GM12865 (cell line): ENCODE results near the gene AGPAT3.

Experiments
- DNase-seq: peaks from one replicate; pipeline ENCODE4 v3.0.0; 2010; ENCODE audit warnings: low read depth
- H3K4me3 ChIP-seq: 2 replicates; pipeline ENCODE4 v1.5.1; 2011; ENCODE audit warnings: mild to moderate bottlenecking, low read depth, low read length, control low read depth
- CTCF ChIP-seq: IDR thresholded peaks from 2 replicates; pipeline ENCODE4 v1.5.1; 2011; ENCODE audit warnings: low read length, control low read depth, low read depth, inconsistent platforms; ENCODE audit not compliant: insufficient read depth; ENCODE audit errors: missing control alignments

AGPAT3 gene

GRCh38 chr21:43961382-43961909 is 96.4 kb downstream of the AGPAT3 start:
- no peak for DNase-seq
- no peak for TF ChIP-seq CTCF
- no peak overlapping the region for H3K4me3 ChIP-seq

GRCh38 chr21:43965911-43966585 is 101.0 kb downstream of the AGPAT3 start:
- H3K4me3 ChIP-seq, result no peak overlapping the region
- TF ChIP-seq CTCF, result no peak
- DNase-seq, result no peak

- no peak for TF ChIP-seq CTCF
Measured at GRCh38 chr21:43966946-43967512, 102.0 kb downstream of the AGPAT3 start.

GRCh38 chr21:43967981-43968380 is 103.0 kb downstream of the AGPAT3 start:
- no peak for TF ChIP-seq CTCF
- no peak overlapping the region for H3K4me3 ChIP-seq
- DNase-seq, result no peak

More at GRCh38 chr21:43966946-43967512, 102.0 kb downstream of the AGPAT3 start:
- DNase-seq, result no peak
- no peak overlapping the region for H3K4me3 ChIP-seq

- no peak overlapping the region for H3K4me3 ChIP-seq
- TF ChIP-seq CTCF, result no peak
- DNase-seq, result no peak
Measured at GRCh38 chr21:43968410-43969114, 103.5 kb downstream of the AGPAT3 start.

GRCh38 chr21:43969115-43969444 is 104.1 kb downstream of the AGPAT3 start:
- H3K4me3 ChIP-seq, result no peak overlapping the region
- DNase-seq, result no peak
- TF ChIP-seq CTCF, result no peak
